ENCODE measurements around the gene STIM2. TPM values are rescaled to one million over a fixed set of nuclear protein-coding genes. Genes with fewer than 3 reads are reported as not detected.

STIM2 gene
- total and polyA plus RNA-seq, 2 donors (not counting 1 experiment from before 2014, with no cell fraction given) = 19.0 to 33.0 TPM

- Histone ChIP-seq H3K4me3 (replicated peaks in 1 of 4; ENCODE audit: control extremely low read depth in 1 of 4, insufficient read depth in 1 of 4, low read depth in 3 of 4, low read length in 4 of 4) (no peak overlapping the region), H3K9me3 (ENCODE audit: control insufficient read depth, insufficient read depth, low read depth, low read length) (no peaks in the 10 kb centered on the region), H4K20me1 (ENCODE audit: control insufficient read depth, extremely low read depth, insufficient read depth, low read length) (no peaks in the 10 kb centered on the region), H2AFZ (ENCODE audit: low read length) (no peak overlapping the region), H3K27me3 (ENCODE audit: control insufficient read depth, insufficient read depth, low read length) (no peaks in the 10 kb centered on the region), H3K9ac (ENCODE audit: insufficient read depth, low read length) (no peak overlapping the region), H3K79me2 (ENCODE audit: control insufficient read depth, insufficient read depth, low read length) (no peaks in the 10 kb centered on the region), H3K4me1 (ENCODE audit: control insufficient read depth, extremely low read depth, insufficient read depth, low read length) (peaks cover 6% of the 10 kb centered on the region), H3K27ac (ENCODE audit: insufficient read depth, low read length) (no peak overlapping the region), H3K4me2 (ENCODE audit: extremely low read depth, insufficient read depth, low read length) (no peak overlapping the region), H3K36me3 (ENCODE audit: control insufficient read depth, insufficient read depth, low read length) (no peaks in the 10 kb centered on the region)
- TF ChIP-seq CTCF (conservative IDR thresholded peaks at IDR 0.05 in 1 of 2, IDR thresholded peaks at IDR 0.05 in 1 of 2; ENCODE audit: low read depth in 1 of 2, low read length in 2 of 2) = no peak
- no peak for TF ChIP-seq EZH2 (IDR thresholded peaks at IDR 0.05; ENCODE audit: low read length, missing control alignments)
- no peak for DNase-seq (ENCODE audit: low read depth in 2 of 2)
These were observed 136.1 kb downstream of the STIM2 start for GRCh38 chr4:26996745-26997144.

- H3K36me3 ChIP-seq (ENCODE audit: control insufficient read depth, insufficient read depth, low read length) = no peaks in the 10 kb centered on the region
- H3K9ac ChIP-seq (ENCODE audit: insufficient read depth, low read length) = no peak overlapping the region
- H3K4me3 ChIP-seq (replicated peaks in 1 of 4; ENCODE audit: control extremely low read depth in 1 of 4, insufficient read depth in 1 of 4, low read depth in 3 of 4, low read length in 4 of 4) = no peak overlapping the region
- peaks cover 11% of the 10 kb centered on the region for H3K4me1 ChIP-seq (ENCODE audit: control insufficient read depth, extremely low read depth, insufficient read depth, low read length)
- no peak overlapping the region for H2AFZ ChIP-seq (ENCODE audit: low read length)
- no peaks in the 10 kb centered on the region for H3K27me3 ChIP-seq (ENCODE audit: control insufficient read depth, insufficient read depth, low read length)
- no peaks in the 10 kb centered on the region for H4K20me1 ChIP-seq (ENCODE audit: control insufficient read depth, extremely low read depth, insufficient read depth, low read length)
- H3K9me3 ChIP-seq (ENCODE audit: control insufficient read depth, insufficient read depth, low read depth, low read length) = no peaks in the 10 kb centered on the region
- DNase-seq (ENCODE audit: low read depth in 2 of 2) = no peak
- no peak overlapping the region for H3K27ac ChIP-seq (ENCODE audit: insufficient read depth, low read length)
- no peak overlapping the region for H3K4me2 ChIP-seq (ENCODE audit: extremely low read depth, insufficient read depth, low read length)
- TF ChIP-seq EZH2 (IDR thresholded peaks at IDR 0.05; ENCODE audit: low read length, missing control alignments) = no peak
- H3K79me2 ChIP-seq (ENCODE audit: control insufficient read depth, insufficient read depth, low read length) = no peaks in the 10 kb centered on the region
These were observed 139.0 kb downstream of the STIM2 start for GRCh38 chr4:26999689-27000088.

- DNase-seq (ENCODE audit: low read depth in 2 of 2) = no peak
- H3K27me3 ChIP-seq (ENCODE audit: control insufficient read depth, insufficient read depth, low read length) = no peaks in the 10 kb centered on the region
- no peaks in the 10 kb centered on the region for H3K79me2 ChIP-seq (ENCODE audit: control insufficient read depth, insufficient read depth, low read length)
- H2AFZ ChIP-seq (ENCODE audit: low read length) = no peak overlapping the region
- no peak overlapping the region for H3K9ac ChIP-seq (ENCODE audit: insufficient read depth, low read length)
- no peaks in the 10 kb centered on the region for H3K36me3 ChIP-seq (ENCODE audit: control insufficient read depth, insufficient read depth, low read length)
- no peaks in the 10 kb centered on the region for H3K9me3 ChIP-seq (ENCODE audit: control insufficient read depth, insufficient read depth, low read depth, low read length)
- no peaks in the 10 kb centered on the region for H4K20me1 ChIP-seq (ENCODE audit: control insufficient read depth, extremely low read depth, insufficient read depth, low read length)
- H3K4me3 ChIP-seq (replicated peaks in 1 of 4; ENCODE audit: control extremely low read depth in 1 of 4, insufficient read depth in 1 of 4, low read depth in 3 of 4, low read length in 4 of 4) = no peak overlapping the region
- TF ChIP-seq CTCF (conservative IDR thresholded peaks at IDR 0.05 in 1 of 2, IDR thresholded peaks at IDR 0.05 in 1 of 2; ENCODE audit: low read depth in 1 of 2, low read length in 2 of 2) = no peak
- no peak for TF ChIP-seq EZH2 (IDR thresholded peaks at IDR 0.05; ENCODE audit: low read length, missing control alignments)
- no peak overlapping the region for H3K4me2 ChIP-seq (ENCODE audit: extremely low read depth, insufficient read depth, low read length)
- peaks cover 13% of the 10 kb centered on the region for H3K4me1 ChIP-seq (ENCODE audit: control insufficient read depth, extremely low read depth, insufficient read depth, low read length)
- no peak overlapping the region for H3K27ac ChIP-seq (ENCODE audit: insufficient read depth, low read length)
These were observed 139.5 kb downstream of the STIM2 start for GRCh38 chr4:27000122-27000521.
